GM21390 (cell line): ENCODE results near the gene SIPA1L2.

Experiments
- ATAC-seq: cut with Tn5 transposase; IDR thresholded peaks from one replicate; pipeline ENCODE4 v1.9.1; 2021; ENCODE audit not compliant: unreplicated experiment

Gene SIPA1L2

GRCh38 chr1:232593717-232594502 lies 36.0 kb downstream of the SIPA1L2 start:
- ATAC-seq: no peak

GRCh38 chr1:232591344-232591743 lies 38.6 kb downstream of the SIPA1L2 start:
- ATAC-seq: no peak

GRCh38 chr1:232590744-232591082 lies 39.2 kb downstream of the SIPA1L2 start:
- peak; percentile 76 for ATAC-seq

- ATAC-seq: peak; percentile 30
Measured at GRCh38 chr1:232589812-232590743, 39.9 kb downstream of the SIPA1L2 start.

- ATAC-seq: no peak
Measured at GRCh38 chr1:232589111-232589811, 40.7 kb downstream of the SIPA1L2 start.

GRCh38 chr1:232587141-232588008 lies 42.6 kb downstream of the SIPA1L2 start:
- no peak for ATAC-seq

GRCh38 chr1:232586679-232587078 lies 43.3 kb downstream of the SIPA1L2 start:
- no peak for ATAC-seq

GRCh38 chr1:232585486-232585885 lies 44.4 kb downstream of the SIPA1L2 start:
- no peak for ATAC-seq

- no peak for ATAC-seq
Measured at GRCh38 chr1:232581932-232582331, 48.0 kb downstream of the SIPA1L2 start.
